Hepatocyte (in vitro differentiated cells): ENCODE measurements around the gene MDH1B. TPM values are rescaled to one million over a fixed set of nuclear protein-coding genes. Genes with fewer than 3 reads are reported as not detected.

Experiments
- DNase-seq: peaks from one replicate; pipeline ENCODE4 v3.0.0-alpha.2; 2016; ENCODE audit warnings: low spot score
- H2AFZ ChIP-seq: fragments of 200-600 bp; sonication (generic); 2 replicates; pipeline ENCODE4 v1.6.0; 2016; ENCODE audit warnings: antibody characterized with exemption, mild to moderate bottlenecking
- H3K27ac ChIP-seq: fragments of 200-600 bp; sonication (generic); 2 replicates; pipeline ENCODE4 v1.5.1; 2016; ENCODE audit warnings: mild to moderate bottlenecking
- H3K27me3 ChIP-seq: fragments of 200-600 bp; sonication (generic); 2 replicates; pipeline ENCODE4 v1.6.1; 2016
- H3K36me3 ChIP-seq: fragments of 200-600 bp; sonication (generic); replicated peaks from 2 replicates; pipeline ENCODE4 v1.5.1; 2016; ENCODE audit warnings: low read depth; ENCODE audit not compliant: insufficient read depth
- H3K4me1 ChIP-seq: fragments of 200-600 bp; sonication (generic); 2 replicates; pipeline ENCODE4 v1.5.1; 2016; ENCODE audit warnings: mild to moderate bottlenecking, moderate library complexity; ENCODE audit not compliant: insufficient read depth
- H3K4me2 ChIP-seq: fragments of 200-600 bp; sonication (generic); 2 replicates; pipeline ENCODE4 v1.6.0; 2016
- H3K4me3 ChIP-seq: fragments of 200-600 bp; sonication (generic); 2 replicates; pipeline ENCODE4 v1.5.1; 2016; ENCODE audit warnings: mild to moderate bottlenecking
- H3K79me2 ChIP-seq: fragments of 200-600 bp; sonication (generic); 2 replicates; pipeline ENCODE4 v1.6.0; 2017; ENCODE audit warnings: mild to moderate bottlenecking
- H3K9me2 ChIP-seq: fragments of 200-600 bp; sonication (generic); replicated peaks from 2 replicates; pipeline ENCODE4 v1.6.0; 2017; ENCODE audit warnings: mild to moderate bottlenecking; ENCODE audit not compliant: insufficient read depth
- H3K9me3 ChIP-seq: fragments of 200-600 bp; sonication (generic); 2 replicates; pipeline ENCODE4 v1.5.1; 2016; ENCODE audit warnings: low read depth, mild to moderate bottlenecking
- H4K20me1 ChIP-seq: fragments of 200-600 bp; sonication (generic); 2 replicates; pipeline ENCODE4 v1.6.0; 2016; ENCODE audit warnings: mild to moderate bottlenecking; ENCODE audit not compliant: insufficient read depth, poor library complexity, severe bottlenecking
- EZH2 ChIP-seq: fragments of 200-600 bp; sonication (generic); IDR thresholded peaks from 2 replicates; pipeline ENCODE4 v1.6.1; 2016; ENCODE audit warnings: antibody characterized with exemption, mild to moderate bottlenecking, borderline replicate concordance
- EZH2phosphoT487 ChIP-seq: fragments of 200-600 bp; sonication (generic); IDR thresholded peaks from one replicate; pipeline ENCODE4 v1.6.1; 2018; ENCODE audit warnings: antibody characterized with exemption, mild to moderate bottlenecking, low read depth, moderate library complexity; ENCODE audit not compliant: unreplicated experiment, severe bottlenecking
- WGBS: methylation state at CpG from one replicate; pipeline ENCODE4 v1.1.6; 2016; ENCODE audit warnings: low lambda C conversion rate; ENCODE audit errors: missing lambda C conversion rate; 5-methylcytosine and 5-hydroxymethylcytosine counted together
- polyA plus RNA-seq: library from polyadenylated mRNA; unstranded; fragments of >200 nt; fragmentation: Nextera tagmentation; extraction: Ambion mirVana; gene quantifications from 2 replicates; pipeline ENCODE4 v1.2.1, GENCODE V29; 2016
- total RNA-seq: library from RNA; depleted of rRNA; stranded (reverse); fragments of >200 nt; gene quantifications from 2 replicates; pipeline ENCODE4 v1.2.3, GENCODE V29; 2014
- TF ChIP-seq, protein P1 (sequence below): fragments of 200-600 bp; sonication (generic); IDR thresholded peaks from 2 replicates; pipeline ENCODE4 v1.5.1; 2016; ENCODE audit warnings: antibody characterized with exemption, mild to moderate bottlenecking; ENCODE audit not compliant: poor library complexity

The MDH1B gene
- total and polyA plus RNA-seq, 2 experiments from 2014 or later = 0.07 to 0.35 TPM

DNA sequence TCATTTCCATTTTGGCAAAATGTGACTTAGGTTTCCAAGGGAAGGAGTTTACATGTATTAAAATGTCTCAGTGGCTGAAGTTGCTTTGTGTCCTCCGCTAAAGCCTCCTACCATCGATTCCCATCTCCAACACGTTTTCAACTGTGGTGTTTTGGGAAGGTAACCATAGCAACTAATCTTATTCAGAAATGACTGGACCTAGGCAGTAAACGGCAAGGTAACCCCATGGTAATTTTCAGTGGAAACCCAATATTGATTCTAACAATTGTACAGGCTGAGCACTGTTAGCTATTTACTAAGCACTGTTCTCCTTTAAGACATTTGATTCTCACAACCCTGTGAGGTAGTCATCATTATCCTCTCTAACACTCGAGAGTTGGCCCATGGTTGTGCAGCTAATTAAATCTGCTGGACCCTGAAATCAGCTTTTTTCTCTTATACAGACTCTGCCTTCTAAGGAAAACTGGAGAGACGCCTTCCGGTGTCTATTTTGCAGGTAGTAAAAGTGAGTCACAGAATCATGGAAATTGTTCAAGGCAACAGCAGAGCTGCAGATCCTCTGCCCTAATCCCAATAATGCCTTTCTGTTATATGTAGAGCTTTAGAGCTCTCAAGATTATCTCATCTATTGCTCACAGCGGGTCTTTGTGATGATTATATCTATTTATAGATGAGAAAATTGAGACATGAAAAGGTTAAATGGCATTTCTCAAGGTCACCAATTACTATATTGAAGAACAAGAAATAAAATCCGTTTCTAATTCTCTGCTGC lies 36.5 kb upstream of the MDH1B start:
- 75% methylated on average over 9 of the region's 9 CpGs for WGBS
- no peak overlapping the region for H3K4me2 ChIP-seq

DNA sequence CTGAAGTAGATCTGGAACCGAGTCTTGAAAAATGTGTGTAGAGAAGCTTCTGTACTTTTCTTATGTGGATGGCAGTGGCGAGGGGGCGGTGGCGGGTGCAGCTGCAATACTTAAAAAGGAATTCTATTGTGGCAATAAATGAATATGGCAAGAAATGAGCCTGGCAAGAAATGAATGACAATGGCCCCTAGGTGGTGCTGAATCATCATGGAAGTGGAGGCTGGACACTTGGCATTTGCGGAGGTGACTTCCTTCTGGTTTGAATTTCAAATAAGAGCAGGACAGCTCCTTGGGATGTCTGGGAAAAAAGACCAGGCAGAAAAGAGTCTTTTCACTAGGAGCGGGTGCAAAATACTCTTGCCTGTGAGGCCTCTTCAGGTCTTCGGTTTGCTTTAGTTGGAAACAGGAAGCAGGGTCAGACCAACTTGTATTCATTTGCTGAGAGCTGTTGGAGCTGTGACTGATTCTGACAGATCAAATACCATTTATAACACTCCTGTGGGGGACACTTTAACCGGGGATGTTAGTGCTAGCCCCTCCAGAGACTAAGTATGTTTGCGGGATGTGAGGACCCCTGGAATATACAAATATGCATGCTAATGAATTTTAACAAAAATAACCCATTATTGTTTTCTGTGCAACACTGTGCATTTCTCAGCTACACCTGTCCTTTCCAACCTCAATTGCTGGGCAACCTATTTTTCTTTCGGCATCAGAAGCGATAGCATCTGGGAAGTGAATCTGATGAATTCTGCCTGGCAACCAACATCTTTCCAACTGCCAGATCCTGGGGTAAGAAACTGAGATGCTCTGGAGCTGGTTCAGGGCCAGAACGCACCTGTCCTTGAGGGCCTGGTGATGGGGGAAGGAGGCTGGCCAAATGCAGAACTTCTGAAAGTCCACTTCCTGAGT lies 35.6 kb upstream of the MDH1B start:
- H3K27me3 ChIP-seq = no peaks in the 10 kb centered on the region
- no peak overlapping the region for H3K27ac ChIP-seq
- no peaks in the 10 kb centered on the region for H3K9me2 ChIP-seq
- no peak overlapping the region for H3K4me3 ChIP-seq
- H2AFZ ChIP-seq = no peak overlapping the region
- no peak overlapping the region for H3K4me2 ChIP-seq
- WGBS = 42% methylated on average over 12 of the region's 12 CpGs
- no peaks in the 10 kb centered on the region for H3K36me3 ChIP-seq
- H3K9me3 ChIP-seq = no peaks in the 10 kb centered on the region
- peak; percentile 83 for DNase-seq
- H4K20me1 ChIP-seq = no peaks in the 10 kb centered on the region
- H3K79me2 ChIP-seq = no peaks in the 10 kb centered on the region
- no peaks in the 10 kb centered on the region for H3K4me1 ChIP-seq
- TF ChIP-seq, protein P1, sequence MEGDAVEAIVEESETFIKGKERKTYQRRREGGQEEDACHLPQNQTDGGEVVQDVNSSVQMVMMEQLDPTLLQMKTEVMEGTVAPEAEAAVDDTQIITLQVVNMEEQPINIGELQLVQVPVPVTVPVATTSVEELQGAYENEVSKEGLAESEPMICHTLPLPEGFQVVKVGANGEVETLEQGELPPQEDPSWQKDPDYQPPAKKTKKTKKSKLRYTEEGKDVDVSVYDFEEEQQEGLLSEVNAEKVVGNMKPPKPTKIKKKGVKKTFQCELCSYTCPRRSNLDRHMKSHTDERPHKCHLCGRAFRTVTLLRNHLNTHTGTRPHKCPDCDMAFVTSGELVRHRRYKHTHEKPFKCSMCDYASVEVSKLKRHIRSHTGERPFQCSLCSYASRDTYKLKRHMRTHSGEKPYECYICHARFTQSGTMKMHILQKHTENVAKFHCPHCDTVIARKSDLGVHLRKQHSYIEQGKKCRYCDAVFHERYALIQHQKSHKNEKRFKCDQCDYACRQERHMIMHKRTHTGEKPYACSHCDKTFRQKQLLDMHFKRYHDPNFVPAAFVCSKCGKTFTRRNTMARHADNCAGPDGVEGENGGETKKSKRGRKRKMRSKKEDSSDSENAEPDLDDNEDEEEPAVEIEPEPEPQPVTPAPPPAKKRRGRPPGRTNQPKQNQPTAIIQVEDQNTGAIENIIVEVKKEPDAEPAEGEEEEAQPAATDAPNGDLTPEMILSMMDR = peak; percentile 83
- TF ChIP-seq EZH2phosphoT487 = no peak
- TF ChIP-seq EZH2 = no peak

More for the DNA sequence above, 36.5 kb upstream of the MDH1B start:
- H4K20me1 ChIP-seq = no peaks in the 10 kb centered on the region
- no peak overlapping the region for H2AFZ ChIP-seq
- no peaks in the 10 kb centered on the region for H3K9me2 ChIP-seq
- no peaks in the 10 kb centered on the region for H3K36me3 ChIP-seq
- no peaks in the 10 kb centered on the region for H3K4me1 ChIP-seq
- no peaks in the 10 kb centered on the region for H3K27me3 ChIP-seq
- H3K27ac ChIP-seq = no peak overlapping the region
- DNase-seq = no peak
- no peaks in the 10 kb centered on the region for H3K9me3 ChIP-seq
- no peak overlapping the region for H3K4me3 ChIP-seq
- TF ChIP-seq EZH2phosphoT487 (no peak), EZH2 (no peak)
- TF ChIP-seq, protein P1 = no peak
- no peaks in the 10 kb centered on the region for H3K79me2 ChIP-seq

DNA sequence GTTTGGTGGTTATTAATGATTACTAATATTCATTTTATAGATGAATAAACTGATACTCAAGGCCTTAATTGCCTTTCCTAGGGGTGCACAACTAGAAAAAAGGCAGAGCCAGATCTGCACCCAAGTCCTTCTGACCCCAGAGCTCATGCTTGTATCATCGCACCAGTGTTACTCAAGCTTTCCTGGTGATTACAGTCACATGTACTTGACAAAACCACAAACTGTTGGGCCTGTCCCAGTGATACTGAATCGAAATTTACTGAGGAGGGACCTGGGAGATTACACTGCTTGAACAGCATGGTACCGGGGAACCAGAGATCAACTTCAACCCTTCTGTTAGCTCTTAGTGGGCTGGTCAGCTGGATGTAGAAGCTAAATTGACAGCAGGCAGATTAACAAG lies 34.0 kb upstream of the MDH1B start:
- Histone ChIP-seq H3K4me2 (no peak overlapping the region), H3K9me3 (no peaks in the 10 kb centered on the region), H3K4me1 (no peaks in the 10 kb centered on the region), H3K36me3 (no peaks in the 10 kb centered on the region), H3K27ac (no peak overlapping the region), H3K4me3 (no peak overlapping the region), H3K27me3 (no peaks in the 10 kb centered on the region), H3K79me2 (no peaks in the 10 kb centered on the region), H3K9me2 (no peaks in the 10 kb centered on the region), H4K20me1 (no peaks in the 10 kb centered on the region), H2AFZ (no peak overlapping the region)
- DNase-seq = no peak
- TF ChIP-seq, protein P1 = no peak
- no peak for TF ChIP-seq EZH2phosphoT487
- TF ChIP-seq EZH2 = no peak
- WGBS = 89% methylated on average over 3 of the region's 3 CpGs
